NCI-H1417 treated with DMSO at 0.1 percent for 48 hours (cell line): Measurements from ENCODE around the gene CPED1.
"Not testable (repeated sequence)": the region's sequence is repeated elsewhere in the genome, so short reads cannot be mapped to it uniquely, and the experiment has no call there.

Experiments used
- DNase-seq: peaks from one replicate; lab custom pipeline; 2025; lab: John Stamatoyannopoulos, UW

The CPED1 gene

DNA sequence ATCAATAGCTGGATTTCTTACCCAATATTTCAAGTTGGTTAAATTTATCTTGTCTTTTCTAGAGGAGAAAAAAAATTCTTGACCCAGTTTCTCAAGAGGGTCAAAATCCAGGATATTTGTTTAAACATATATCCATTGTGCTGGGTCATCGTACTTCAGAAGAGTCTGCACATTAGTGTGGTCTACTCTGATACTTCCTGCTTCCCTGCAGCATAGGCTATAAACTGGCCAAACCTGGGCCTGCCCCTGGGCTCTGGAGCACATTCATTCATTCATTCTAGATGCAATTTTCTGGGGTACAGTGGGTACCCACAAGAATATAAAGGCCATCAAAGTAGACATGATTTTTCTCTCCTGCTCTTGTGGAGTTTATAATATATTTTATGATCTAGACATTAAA, 198.2 kb downstream of the CPED1 start:
- DNase-seq: no peak

DNA sequence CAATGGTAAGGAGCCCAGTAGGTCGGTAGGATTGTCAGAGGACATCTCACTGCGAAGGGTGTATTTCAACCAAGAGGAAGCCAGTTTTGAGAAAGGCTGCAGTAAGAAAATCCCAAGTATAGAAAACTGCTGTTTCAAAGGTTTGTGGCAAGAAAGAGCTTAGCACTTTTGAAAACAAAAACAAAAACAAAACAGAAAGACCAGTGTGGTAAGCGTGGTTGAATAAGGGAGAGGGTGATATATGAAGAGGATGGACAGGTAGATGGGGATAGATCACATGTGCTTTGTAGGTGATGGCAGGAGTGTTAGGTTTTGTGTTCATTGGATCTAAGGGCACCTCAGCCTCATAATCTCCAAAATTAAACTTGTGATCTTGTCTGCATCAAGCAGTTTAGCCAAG, 198.7 kb downstream of the CPED1 start:
- no peak for DNase-seq

DNA sequence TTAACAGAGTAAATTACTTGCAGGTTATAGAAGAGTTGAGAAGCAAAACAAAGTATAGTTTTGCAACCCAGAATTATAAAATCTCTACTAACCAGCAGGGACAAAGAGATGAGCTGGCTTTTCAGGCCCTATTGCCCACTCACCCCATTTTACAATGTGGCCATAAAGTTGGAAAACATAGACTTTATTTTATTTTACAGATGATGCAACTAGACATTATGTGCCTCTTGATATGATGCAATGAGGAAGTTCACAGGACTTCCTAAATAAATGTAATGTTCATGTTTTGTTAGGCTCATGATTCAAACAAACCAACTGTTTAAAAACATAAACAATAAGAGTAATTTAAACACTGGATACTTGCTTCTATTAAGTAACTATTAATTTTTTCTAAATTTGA, 199.2 kb downstream of the CPED1 start:
- no peak for DNase-seq

DNA sequence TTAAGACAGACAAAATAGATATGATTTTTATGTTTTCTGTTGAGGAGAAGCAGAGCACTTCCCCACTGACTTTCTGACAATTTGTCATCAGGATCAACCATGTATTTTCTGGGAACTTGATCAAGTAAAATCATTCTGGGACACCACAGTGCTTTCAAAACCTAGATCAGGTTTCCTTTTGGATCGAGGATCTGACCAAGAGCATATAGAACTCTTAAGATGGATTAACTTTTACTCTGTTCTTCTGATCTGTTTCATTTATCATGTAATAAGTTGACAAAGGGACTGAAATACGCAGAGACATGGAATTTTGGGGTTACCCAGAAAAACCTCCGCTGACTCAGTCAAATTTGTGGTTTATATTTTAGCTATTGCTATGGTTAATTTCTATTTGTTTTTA, 204.3 kb downstream of the CPED1 start:
- no peak for DNase-seq

DNA sequence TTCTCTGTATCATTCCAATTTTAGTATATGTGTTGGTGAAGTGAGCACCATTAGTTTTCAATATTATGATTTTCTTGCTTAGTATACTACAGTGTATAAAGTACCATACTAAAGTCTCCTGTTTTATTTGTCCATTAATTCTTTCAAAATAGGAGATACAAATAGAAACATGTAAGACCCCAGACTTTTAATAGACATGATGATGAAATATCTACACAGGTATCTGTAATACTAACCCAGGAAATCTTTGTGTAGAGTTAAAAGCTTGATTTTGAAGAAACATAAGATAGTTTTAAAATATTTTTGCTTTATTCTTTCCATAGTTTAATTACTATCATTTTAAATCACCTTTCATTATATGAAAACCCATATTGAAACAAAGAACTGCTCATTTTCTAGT, 206.5 kb downstream of the CPED1 start:
- DNase-seq: no peak

DNA sequence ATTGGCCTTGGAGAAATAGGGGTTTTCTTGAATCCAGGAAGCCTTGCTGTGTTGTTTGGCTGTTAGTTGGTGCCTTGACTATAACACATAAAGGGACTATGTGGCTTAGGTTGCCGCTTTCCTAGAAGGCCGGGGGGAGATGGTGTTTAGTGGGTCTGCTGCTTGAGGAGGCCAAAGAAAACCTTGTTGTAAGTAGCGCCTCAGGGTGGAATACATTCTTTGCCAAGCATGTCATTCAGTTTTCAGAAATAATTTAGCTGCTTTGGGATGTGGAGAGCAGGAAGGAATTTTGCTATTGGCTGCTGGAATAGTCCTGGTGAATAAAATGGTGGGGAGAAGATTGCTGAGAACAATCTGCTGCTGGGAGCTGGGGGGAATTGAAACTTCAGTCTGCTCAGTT, 207.4 kb downstream of the CPED1 start:
- DNase-seq: no peak

DNA sequence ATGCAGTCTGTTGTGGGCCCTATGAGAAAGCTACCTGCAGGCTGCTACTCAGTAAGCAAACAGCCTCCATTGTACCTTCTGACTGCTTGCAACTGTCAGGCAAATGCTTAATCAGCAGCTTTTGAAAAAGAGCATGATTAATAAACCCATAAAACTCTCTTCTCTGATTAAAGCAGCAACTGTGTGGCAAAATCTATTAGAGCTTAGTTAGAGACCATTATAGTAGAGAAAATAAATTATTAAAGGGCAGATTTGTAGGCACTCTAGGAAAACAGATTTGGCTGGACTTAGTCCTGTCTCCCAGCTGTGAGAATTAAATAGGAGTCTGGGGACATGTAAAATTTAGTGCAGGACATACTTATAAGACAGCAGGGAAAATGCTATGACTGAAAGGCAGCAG, 207.8 kb downstream of the CPED1 start:
- DNase-seq: no peak

DNA sequence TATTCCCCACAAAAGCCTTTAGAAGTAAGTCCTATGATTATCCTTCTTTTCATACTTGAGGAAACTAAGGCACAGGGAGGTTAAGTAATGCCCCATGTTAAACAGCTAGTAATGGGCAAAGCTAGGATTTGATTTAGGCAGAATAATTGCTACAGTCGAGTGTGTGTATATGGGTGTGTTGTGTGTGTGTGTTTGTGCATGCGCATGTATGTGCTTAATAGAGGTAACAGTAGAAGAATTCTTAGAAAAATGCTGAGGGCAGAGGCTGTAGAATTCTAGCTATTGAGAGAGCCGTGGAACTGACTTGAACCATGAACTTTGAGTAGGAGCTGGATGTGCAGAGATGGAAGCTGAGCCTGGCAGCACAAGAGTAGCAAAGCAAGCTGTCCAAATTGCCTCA, 208.9 kb downstream of the CPED1 start:
- DNase-seq: no peak

DNA sequence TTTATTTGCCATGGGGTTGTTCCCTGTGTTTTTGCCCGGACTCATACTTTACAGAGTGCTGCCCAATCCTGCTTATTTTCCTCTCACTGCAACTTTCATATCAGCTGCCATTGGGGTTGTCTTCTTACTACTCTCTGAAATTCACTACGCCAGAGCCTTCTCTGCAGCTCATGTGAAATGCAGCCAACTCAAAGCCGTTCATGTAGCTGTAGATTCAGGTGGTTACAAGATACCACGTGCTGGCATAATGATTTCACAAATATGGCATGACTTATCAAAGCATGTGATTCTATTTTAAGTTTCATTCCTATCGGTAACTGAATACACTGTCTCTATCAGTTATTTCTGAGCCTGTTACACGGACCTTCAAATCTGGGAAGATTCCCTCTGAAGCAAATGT, 210.0 kb downstream of the CPED1 start:
- DNase-seq: no peak

DNA sequence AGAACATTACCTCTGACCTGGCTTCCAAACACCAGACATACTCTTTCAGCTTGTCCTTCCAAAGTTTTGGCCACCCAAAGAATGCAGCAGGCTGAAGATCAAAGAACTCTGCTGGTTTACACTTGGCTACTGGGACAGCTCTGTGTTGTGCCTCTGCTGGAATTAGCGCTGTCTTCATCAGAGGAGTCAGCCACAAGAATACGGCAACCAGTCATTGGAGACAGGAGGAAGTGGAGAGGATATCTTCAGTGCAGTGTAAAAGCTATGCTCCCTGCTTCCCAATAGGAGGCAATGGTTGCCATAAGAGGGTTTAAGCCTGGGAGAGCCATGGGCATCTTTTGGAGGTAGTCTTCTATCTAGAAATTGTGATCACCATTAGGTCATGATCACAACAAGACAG, 213.6 kb downstream of the CPED1 start:
- DNase-seq: no peak

DNA sequence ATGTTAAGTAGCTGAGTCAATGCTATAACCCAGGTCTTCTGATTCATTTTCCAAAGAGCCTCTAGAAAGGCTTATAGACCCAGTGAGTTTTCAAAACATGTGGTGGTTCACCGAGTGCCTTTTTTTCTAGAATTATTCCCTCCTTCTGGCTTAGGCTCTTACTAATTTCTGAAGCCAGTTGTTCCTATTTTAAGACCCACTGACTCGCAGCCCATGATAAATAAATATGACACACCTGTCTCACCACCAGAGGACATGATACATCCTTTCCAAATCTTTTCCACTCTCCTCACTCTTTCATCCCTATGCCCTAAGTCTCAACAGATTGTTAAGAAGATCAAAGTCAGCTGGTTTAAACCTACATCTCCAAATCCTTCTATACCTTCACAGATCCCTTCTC, 214.3 kb downstream of the CPED1 start:
- DNase-seq: no peak

DNA sequence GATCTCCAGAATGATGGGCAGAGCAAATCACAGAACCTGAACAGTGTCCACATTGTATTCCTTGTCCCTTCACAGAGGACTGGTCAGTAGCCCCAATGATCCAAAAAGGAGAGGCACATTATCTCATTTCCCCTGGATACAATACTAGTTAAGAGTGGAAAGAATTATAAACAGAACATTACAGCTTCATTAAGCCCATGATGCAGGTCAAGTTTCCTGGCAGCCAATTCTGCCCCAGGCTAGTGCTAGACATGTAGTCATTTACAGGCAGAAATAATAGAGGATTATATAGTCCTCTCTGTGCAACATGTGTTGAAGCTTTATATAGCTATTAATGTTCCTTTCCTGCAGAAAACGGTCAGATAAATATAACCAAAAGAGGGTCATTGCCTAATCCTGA, 216.0 kb downstream of the CPED1 start:
- peak; percentile 10 for DNase-seq

DNA sequence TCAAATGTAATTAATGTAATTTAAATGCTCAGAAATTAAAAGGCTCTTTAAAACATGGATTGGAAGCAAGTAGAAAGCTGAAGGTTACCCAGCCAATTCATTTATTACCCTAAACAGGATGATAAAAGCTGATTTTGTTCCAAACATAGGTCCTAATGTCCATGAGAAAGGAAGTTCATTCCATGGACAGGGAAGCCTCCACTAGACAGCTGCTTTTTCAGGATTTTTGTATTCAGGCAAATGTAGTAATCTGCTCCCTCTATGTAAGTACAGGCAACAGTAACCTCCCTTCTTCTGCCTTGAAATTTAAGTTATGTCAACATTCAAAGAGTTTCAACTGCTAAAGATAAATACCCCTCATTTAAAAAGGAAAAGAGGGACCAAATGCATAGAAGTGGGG, 217.3 kb downstream of the CPED1 start:
- no peak for DNase-seq

DNA sequence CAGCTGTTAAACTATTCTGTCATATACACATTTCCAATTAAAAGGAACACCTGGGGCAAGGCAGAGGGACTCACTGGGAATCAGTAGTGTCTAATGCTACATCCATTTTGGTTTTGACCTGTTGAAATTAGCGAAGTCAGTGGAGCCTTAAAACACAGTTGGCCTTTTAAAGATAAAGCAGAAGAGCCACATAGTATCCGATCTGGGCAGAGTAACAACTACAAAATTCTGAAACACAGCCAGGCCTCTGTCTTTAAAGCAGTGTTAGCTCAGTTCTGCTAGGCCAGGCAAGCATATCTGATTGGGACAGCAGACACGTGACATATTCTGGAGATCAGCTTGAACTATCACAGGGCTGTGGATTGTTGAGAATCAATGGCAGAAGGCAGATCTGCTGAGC, 222.7 kb downstream of the CPED1 start:
- no peak for DNase-seq

DNA sequence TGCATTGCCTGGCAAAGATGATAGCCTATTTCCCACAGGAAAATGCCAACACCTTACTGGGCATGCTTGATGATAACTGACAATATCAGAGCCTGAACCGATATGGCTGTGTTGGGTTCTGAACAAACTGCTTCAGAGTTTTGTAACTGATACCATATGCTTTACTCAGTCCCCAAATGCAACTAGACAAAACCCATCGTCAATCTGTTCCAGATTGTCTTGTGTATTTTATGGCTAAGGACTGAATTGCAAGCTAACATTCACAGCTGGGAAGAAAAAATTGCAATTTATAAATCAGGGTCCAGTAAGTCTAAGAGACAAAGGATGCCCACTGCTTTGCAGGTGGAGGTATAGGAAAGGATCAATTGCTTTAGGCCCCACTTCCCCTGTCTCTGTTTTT, 223.5 kb downstream of the CPED1 start:
- DNase-seq: no peak

DNA sequence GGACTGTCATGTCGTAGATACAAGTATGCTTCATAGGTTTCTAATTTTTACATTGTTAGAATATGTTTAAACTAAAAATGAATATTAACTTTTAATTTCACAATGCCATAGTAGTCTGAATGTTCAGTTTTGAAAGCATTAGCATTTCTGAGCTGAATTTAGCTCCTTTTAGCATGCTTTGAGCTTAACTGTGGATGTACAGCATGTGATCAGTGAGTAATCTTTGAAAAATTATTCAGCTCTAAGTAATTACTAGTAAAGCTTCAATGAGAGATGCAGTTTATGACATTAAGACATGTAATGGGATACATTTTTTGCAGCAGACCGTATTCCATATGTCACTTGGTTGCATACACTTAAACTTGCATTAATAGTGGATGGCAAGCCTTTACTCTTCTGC, 226.1 kb downstream of the CPED1 start:
- no peak for DNase-seq

DNA sequence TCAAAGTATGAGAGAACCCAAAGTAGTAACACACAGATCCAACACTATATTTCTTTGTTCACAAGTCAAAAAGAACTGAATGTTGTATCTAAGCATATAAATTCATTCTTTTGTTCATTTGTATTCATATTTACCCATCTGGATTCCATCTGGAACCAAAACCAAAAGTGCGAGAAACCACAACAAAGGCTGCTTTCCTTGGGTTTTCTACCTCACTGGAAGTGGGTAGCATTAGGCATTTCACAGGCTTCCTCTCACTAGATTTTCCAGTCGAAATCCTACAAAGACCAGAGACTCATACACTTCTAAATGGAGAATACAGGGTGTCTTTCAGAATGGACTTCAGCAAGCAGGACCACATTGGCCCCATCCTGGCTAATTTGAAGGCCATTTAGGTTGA, 230.5 kb downstream of the CPED1 start:
- DNase-seq: no peak

DNA sequence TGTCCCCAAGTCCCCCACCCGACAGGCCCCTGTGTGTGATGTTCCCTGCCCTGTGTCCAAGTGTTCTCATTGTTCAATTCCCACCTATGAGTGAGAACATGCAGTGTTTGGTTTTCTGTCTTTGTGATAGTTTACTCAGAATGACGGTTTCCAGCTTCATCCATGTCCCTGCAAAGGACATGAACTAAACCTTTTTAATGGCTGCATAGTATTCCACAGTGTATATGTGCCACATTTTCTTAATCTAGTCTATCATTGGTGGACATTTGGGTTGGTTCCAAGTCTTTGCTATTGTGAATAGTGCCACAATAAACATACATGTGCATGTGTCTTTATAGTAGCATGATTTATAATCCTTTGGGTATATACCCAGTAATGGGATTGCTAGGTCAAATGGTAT, 232.6 kb downstream of the CPED1 start:
- not testable (repeated sequence) for DNase-seq

DNA sequence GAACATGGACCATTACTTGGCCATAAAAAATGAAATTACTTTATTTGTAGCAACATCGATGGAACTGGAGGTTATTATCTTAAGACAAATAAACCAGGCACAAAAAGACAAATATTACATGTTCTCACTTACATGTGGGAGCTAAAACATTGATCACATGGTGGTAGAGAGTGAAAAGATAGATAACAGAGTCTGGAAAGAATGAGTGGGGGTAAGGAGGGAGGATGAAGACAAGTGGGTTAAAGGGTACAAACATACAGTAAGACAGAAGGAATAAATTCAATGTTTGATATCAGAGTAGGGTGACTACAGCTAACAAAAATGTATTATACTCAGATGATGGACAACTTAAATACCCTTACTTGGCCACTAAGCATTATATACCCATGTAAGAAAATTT, 240.3 kb downstream of the CPED1 start:
- no peak for DNase-seq

DNA sequence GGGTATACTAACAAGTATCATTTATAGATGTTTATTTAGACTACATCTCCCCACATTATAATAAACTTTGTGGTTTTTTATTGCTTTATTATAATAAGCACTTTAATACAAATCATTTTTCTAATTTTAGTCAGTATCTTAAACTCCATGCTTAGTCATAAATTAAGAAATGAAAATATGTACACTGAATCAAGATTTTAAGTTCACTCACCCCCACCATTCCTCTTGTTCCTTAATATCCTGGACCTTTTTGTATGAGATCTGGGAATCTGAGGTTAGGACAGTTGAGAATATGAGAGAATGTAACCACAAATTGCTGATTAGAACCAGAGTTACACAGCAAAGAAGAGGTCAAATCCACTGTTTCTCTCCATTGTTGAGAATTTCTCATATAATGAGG, 246.7 kb downstream of the CPED1 start:
- DNase-seq: no peak

DNA sequence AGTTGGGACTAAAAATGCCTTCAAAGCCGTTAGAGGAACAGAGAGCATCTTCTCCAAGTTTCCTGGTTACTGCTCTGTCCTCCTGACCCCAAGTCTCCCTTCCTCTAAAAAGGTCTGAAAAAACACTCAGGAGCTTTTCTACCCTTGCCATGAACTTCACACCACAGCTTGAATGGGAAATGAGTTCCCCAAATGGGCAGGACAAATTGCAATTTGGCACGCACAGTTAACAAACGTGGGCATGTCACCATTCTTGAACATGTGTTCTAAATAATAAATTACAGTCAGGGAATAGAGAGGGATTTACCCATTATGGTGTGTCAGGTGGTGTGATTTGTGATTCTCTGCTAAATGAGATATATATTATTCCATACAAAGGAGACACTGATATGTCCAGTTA, 249.1 kb downstream of the CPED1 start:
- no peak for DNase-seq

DNA sequence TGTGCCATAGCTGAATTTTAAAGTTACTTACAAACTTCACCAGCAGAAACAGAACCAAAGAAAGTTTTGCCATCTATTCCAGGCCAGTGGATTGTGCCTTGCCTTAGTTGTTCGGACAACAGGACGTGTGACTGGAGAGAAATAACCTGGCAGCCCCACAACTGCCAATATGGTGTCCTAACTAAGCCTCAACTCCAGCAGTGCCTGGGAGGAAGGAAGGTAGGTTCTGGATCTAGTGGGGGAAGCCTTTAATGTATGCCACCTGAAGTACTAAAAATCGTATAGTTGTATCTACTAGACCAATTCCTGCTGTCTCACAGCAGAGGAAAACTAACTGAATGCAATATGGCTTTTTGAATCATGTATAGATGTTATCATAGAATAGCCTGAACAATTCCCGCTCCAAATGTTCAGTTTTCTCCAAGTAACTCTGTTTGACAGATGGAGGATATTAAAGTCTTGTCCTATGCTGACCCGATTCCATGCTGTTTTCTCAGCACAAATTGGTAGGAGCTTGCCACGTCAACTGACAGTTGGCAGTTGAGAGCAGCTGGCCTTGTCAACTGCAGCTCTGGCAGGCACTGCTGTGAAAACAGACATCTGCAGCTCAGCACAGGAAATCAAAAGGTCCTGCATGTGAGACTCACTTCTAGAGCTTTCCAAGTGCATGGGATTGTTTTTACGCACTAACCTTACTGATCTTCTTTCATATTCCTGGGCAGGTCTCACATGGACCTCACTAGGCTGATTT, 255.8 kb downstream of the CPED1 start:
- DNase-seq: no peak

DNA sequence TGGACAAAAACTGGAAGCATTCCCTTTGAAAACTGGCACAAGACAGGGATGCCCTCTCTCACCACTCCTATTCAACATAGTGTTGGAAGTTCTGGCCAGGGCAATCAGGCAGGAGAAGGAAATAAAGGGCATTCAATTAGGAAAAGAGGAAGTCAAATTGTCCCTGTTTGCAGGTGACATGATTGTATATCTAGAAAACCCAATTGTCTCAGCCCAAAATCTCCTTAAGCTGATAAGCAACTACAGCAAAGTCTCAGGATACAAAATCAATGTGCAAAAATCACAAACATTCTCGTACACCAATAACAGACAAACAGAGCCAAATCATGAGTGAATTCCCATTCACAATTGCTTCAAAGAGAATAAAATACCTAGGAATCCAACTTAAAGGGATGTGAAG, 262.9 kb downstream of the CPED1 start:
- DNase-seq: not testable (repeated sequence)

DNA sequence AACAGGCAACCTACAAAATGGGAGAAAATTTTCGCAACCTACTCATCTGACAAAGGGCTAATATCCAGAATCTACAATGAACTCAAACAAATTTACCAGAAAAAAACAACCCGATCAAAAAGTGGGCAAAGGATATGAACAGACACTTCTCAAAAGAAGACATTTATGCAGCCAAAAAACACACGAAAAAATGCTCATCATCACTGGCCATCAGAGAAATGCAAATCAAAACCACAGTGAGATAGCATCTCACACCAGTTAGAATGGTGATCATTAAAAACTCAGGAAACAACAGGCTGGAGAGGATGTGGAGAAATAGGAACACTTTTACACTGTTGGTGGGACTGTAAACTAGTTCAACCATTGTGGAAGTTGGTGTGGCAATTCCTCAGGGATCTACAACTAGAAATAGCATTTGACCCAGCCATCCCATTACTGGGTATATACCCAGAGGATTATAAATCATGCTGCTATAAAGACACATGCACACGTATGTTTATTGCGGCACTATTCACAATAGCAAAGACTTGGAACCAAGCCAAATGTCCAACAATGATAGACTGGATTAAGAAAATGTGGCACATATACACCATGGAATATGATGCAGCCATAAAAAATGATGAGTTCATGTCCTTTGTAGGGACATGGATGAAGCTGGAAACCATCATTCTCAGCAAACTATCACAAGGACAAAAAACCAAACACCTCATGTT, 264.2 kb downstream of the CPED1 start:
- DNase-seq: not testable (repeated sequence)
